GM18868 (cell line): ENCODE data around the gene AFAP1.

ENCODE experiments used
- ATAC-seq: cut with Tn5 transposase; IDR thresholded peaks from one replicate; pipeline ENCODE4 v1.9.1; 2021; ENCODE audit warnings: mild to moderate bottlenecking, moderate library complexity; ENCODE audit not compliant: unreplicated experiment

The AFAP1 gene

GRCh38 chr4:7823416-7823824 is 116.2 kb downstream of the AFAP1 start:
- no peak for ATAC-seq

- ATAC-seq, result no peak
Measured at GRCh38 chr4:7822877-7823276, 116.8 kb downstream of the AFAP1 start.

GRCh38 chr4:7822137-7822505 is 117.5 kb downstream of the AFAP1 start:
- no peak for ATAC-seq

GRCh38 chr4:7821245-7822136 is 118.2 kb downstream of the AFAP1 start:
- no peak for ATAC-seq

- ATAC-seq, result no peak
Measured at GRCh38 chr4:7820031-7820818, 119.4 kb downstream of the AFAP1 start.

- no peak for ATAC-seq
Measured at GRCh38 chr4:7819446-7819845, 120.2 kb downstream of the AFAP1 start.

GRCh38 chr4:7818399-7818911 is 121.2 kb downstream of the AFAP1 start:
- no peak for ATAC-seq

- ATAC-seq, result no peak
Measured at GRCh38 chr4:7817877-7818398, 121.7 kb downstream of the AFAP1 start.

GRCh38 chr4:7816771-7817170 is 122.9 kb downstream of the AFAP1 start:
- ATAC-seq, result no peak

- no peak for ATAC-seq
Measured at GRCh38 chr4:7815981-7816380, 123.7 kb downstream of the AFAP1 start.

GRCh38 chr4:7815562-7815961 is 124.1 kb downstream of the AFAP1 start:
- ATAC-seq, result no peak

- no peak for ATAC-seq
Measured at GRCh38 chr4:7814451-7814850, 125.2 kb downstream of the AFAP1 start.

GRCh38 chr4:7813674-7814073 is 126.0 kb downstream of the AFAP1 start:
- no peak for ATAC-seq

- no peak for ATAC-seq
Measured at GRCh38 chr4:7812921-7813320, 126.7 kb downstream of the AFAP1 start.

- ATAC-seq, result no peak
Measured at GRCh38 chr4:7812231-7812857, 127.3 kb downstream of the AFAP1 start.

GRCh38 chr4:7811536-7812191 is 128.0 kb downstream of the AFAP1 start:
- no peak for ATAC-seq

GRCh38 chr4:7810783-7811535 is 128.7 kb downstream of the AFAP1 start:
- no peak for ATAC-seq

GRCh38 chr4:7808752-7809151 is 130.9 kb downstream of the AFAP1 start:
- ATAC-seq, result no peak

GRCh38 chr4:7808181-7808580 is 131.5 kb downstream of the AFAP1 start:
- no peak for ATAC-seq

GRCh38 chr4:7807351-7807921 is 132.2 kb downstream of the AFAP1 start:
- ATAC-seq, result no peak
